OCI-LY3 (cell line): Measurements from ENCODE around the gene RASSF9.

Experiments
- CTCF ChIP-seq: fragments of 200-600, 300-600 bp; sonication (generic); IDR thresholded peaks from 2 replicates; pipeline ENCODE4 v1.5.1; 2014; ENCODE audit warnings: antibody characterized with exemption, low read length, low read depth
- EZH2phosphoT487 ChIP-seq: fragments of 200-600 bp; shearing (Covaris generic); IDR thresholded peaks from 2 replicates; pipeline ENCODE4 v1.6.1; 2018; ENCODE audit warnings: antibody characterized with exemption, mixed run types, low read depth

- no peak for TF ChIP-seq CTCF
- TF ChIP-seq EZH2phosphoT487 = no peak
Observed at GRCh38 chr12:85755760-85756159, 80.4 kb downstream of the RASSF9 start.
